HepG2 (cell line): ENCODE data around the gene PIP4K2B. TPM values are rescaled to one million over a fixed set of nuclear protein-coding genes. Genes with fewer than 3 reads are reported as not detected.

ENCODE experiments used
- ARID5B ChIP-seq: IDR thresholded peaks from 2 replicates; pipeline ENCODE4 v1.4.0; 2020; ENCODE audit warnings: mild to moderate bottlenecking, missing genetic modification reagents
- ASH2L ChIP-seq: fragments of 300-600, 200-600 bp; sonication (generic); IDR thresholded peaks from 2 replicates; pipeline ENCODE4 v1.7.0; 2017; ENCODE audit warnings: low read depth, mild to moderate bottlenecking, moderate library complexity, mixed read lengths, low read length; ENCODE audit not compliant: insufficient read length
- BRD4 ChIP-seq: sonication (generic); formaldehyde crosslinking; IDR thresholded peaks from 2 replicates; pipeline ENCODE4 v1.4.0; 2020; ENCODE audit warnings: missing genetic modification reagents
- E2F5 ChIP-seq: sonication (generic); formaldehyde crosslinking; conservative IDR thresholded peaks from 2 replicates; pipeline ENCODE4 v1.4.0; 2020; ENCODE audit warnings: missing genetic modification reagents
- HDAC2 ChIP-seq: sonication (generic); formaldehyde crosslinking; IDR thresholded peaks from 2 replicates; pipeline ENCODE4 v1.4.0; 2020; ENCODE audit warnings: missing genetic modification reagents
- PAXIP1 ChIP-seq: sonication (generic); formaldehyde crosslinking; conservative IDR thresholded peaks from 2 replicates; pipeline ENCODE4 v1.4.0; 2020; ENCODE audit warnings: mild to moderate bottlenecking, missing genetic modification reagents, moderate library complexity
- RFXAP ChIP-seq: sonication (generic); formaldehyde crosslinking; IDR thresholded peaks from 2 replicates; pipeline ENCODE4 v1.4.0; 2020; ENCODE audit warnings: missing genetic modification reagents, borderline replicate concordance
- RXRB ChIP-seq: IDR thresholded peaks from 2 replicates; pipeline ENCODE4 v1.6.1; 2016; ENCODE audit warnings: borderline replicate concordance, missing genetic modification reagents, missing compliant biosample characterization
- SP5 ChIP-seq: IDR thresholded peaks from 2 replicates; pipeline ENCODE4 v1.6.1; 2016; ENCODE audit warnings: low read depth, borderline replicate concordance
- TEAD3 ChIP-seq: optimal IDR thresholded peaks from 2 replicates; pipeline ENCODE3; 2016; ENCODE audit warnings: borderline replicate concordance
- ZBTB26 ChIP-seq: IDR thresholded peaks from 2 replicates; pipeline ENCODE4 v1.6.1; 2016; ENCODE audit warnings: missing compliant biosample characterization, missing genetic modification reagents, borderline replicate concordance
- ZBTB38 ChIP-seq: sonication (generic); formaldehyde crosslinking; IDR thresholded peaks from 2 replicates; pipeline ENCODE4 v1.5.1; 2020; ENCODE audit warnings: mild to moderate bottlenecking, missing genetic modification reagents
- ZC3H4 ChIP-seq: sonication (generic); formaldehyde crosslinking; IDR thresholded peaks from 2 replicates; pipeline ENCODE4 v1.4.0; 2020; ENCODE audit warnings: missing genetic modification reagents, borderline replicate concordance
- ZNF543 ChIP-seq: sonication (generic); formaldehyde crosslinking; IDR thresholded peaks from 2 replicates; pipeline ENCODE4 v1.4.0; 2020; ENCODE audit warnings: mild to moderate bottlenecking, missing genetic modification reagents
- ZNF574 ChIP-seq: sonication (generic); formaldehyde crosslinking; IDR thresholded peaks from 2 replicates; pipeline ENCODE4 v1.4.0; 2020; ENCODE audit warnings: missing genetic modification reagents
- polyA plus RNA-seq, 8 experiments: library from polyadenylated mRNA; depleted of rRNA in 3 of 8; stranded (reverse) in 7 of 8; unstranded in 1 of 8; fragments of >200 nt; fragmentation: Illumina TruSeq in 4 of 8; extraction: Trizol in 4 of 8; gene quantifications; 2 replicates each; pipeline versions ENCODE4 v1.2.1 to v1.2.3, GENCODE V29; 2011 to 2016; ENCODE audit warnings: low read depth in 4 of 8, missing spikeins in 1 of 8, mixed read lengths in 1 of 8; ENCODE audit not compliant: insufficient read depth in 1 of 8
- total RNA-seq, 5 experiments: library from RNA; depleted of rRNA; stranded (reverse); fragments of >200 nt; fragmentation: Illumina TruSeq; extraction: Trizol; gene quantifications; 2 replicates each; pipeline ENCODE4 v1.2.3, GENCODE V29; 2016; ENCODE audit warnings: low read depth in 1 of 5

The PIP4K2B gene
- total and polyA plus RNA-seq, 2 of the 13 experiments (the other 11 are each of a cell fraction or from before 2014, with no cell fraction given): 20.4 to 54.0 TPM

GRCh38 chr17:38747463-38748148, 51.8 kb downstream of the PIP4K2B start (continued):
- TF ChIP-seq ZNF574 (CRISPR knock-in tag) (peak; percentile 42; the same call in 1 of the 2 replicates), BRD4 (CRISPR knock-in tag) (peak; percentile 15; the same call in 1 of the 2 replicates), ARID5B (CRISPR knock-in tag) (peak; percentile 34; the same call in 1 of the 2 replicates), ZBTB38 (CRISPR knock-in tag) (peak; percentile 24; the same call in 1 of the 2 replicates), ZBTB26 (CRISPR knock-in tag) (0 out of 2 replicates have a peak, but pooled peaks have one; percentile 33), RXRB (CRISPR knock-in tag) (0 out of 2 replicates have a peak, but pooled peaks have one; percentile 8), HDAC2 (CRISPR knock-in tag) (peak; percentile 48; the same call in 1 of the 2 replicates), TEAD3 (CRISPR knock-in tag) (peak; percentile 26), RFXAP (CRISPR knock-in tag) (no peak), ZC3H4 (0 out of 2 replicates have a peak, but pooled peaks have one; percentile 66), ASH2L (peak; percentile 1), SP5 (CRISPR knock-in tag) (peak; percentile 50; the same call in 1 of the 2 replicates), ZNF543 (peak; percentile 64), E2F5 (no peak), PAXIP1 (CRISPR knock-in tag) (no peak; the same call in 1 of the 2 replicates)
